Tibial artery (tissue), 4 donors: ENCODE data around the gene PTK7.
"Not testable (repeated sequence)": the region's sequence is repeated elsewhere in the genome, so short reads cannot be mapped to it uniquely, and the experiment has no call there.

Experiments
- DNase-seq, 2 donors: peaks; one replicate each; pipeline ENCODE4 v3.0.0-alpha.2; 2019
- H3K27ac ChIP-seq, 2 donors: fragments of 200-600 bp; sonication (generic) in 1 of 2; 1 replicate in 1 of 2; 2 replicates in 1 of 2; pipeline ENCODE4 v1.5.1; 2018 to 2019; ENCODE audit warnings: mild to moderate bottlenecking in 1 of 2
- H3K27me3 ChIP-seq, 2 donors: fragments of 200-600 bp; sonication (generic) in 1 of 2; one replicate each; pipeline versions ENCODE4 v1.5.1 to v1.6.0; 2016 to 2019
- H3K36me3 ChIP-seq, 3 donors: fragments of 200-600 bp; sonication (generic) in 2 of 3; one replicate each; pipeline ENCODE4 v1.5.1; 2016 to 2019; ENCODE audit warnings: mild to moderate bottlenecking in 2 of 3
- H3K4me1 ChIP-seq, 4 donors: fragments of 200-600 bp; sonication (generic) in 2 of 4; 1 replicate in 3 of 4; 2 replicates in 1 of 4; pipeline ENCODE4 v1.5.1; 2016 to 2019
- H3K4me3 ChIP-seq, 2 donors: fragments of 200-600 bp; sonication (generic) in 1 of 2; 1 replicate in 1 of 2; 2 replicates in 1 of 2; pipeline ENCODE4 v1.5.1; 2018 to 2019; ENCODE audit warnings: mild to moderate bottlenecking in 2 of 2
- H3K9me3 ChIP-seq, 3 donors: fragments of 200-600 bp; sonication (generic) in 1 of 3; one replicate each; pipeline ENCODE4 v1.5.1; 2016 to 2019
- intact Hi-C: fragments of 100-400 bp; cut with DNase I; formaldehyde crosslinking; loops from one replicate; pipeline ENCODE4 v1.15.0; 2023; ENCODE audit warnings: low total_unique reads
- TF ChIP-seq, protein P1 (sequence below), 2 experiments: fragments of 200-600 bp in 1 of 2; fragments of 450-650 bp in 1 of 2; IDR thresholded peaks; one replicate each; pipeline ENCODE4 v1.5.1; 2017 to 2019; ENCODE audit warnings: antibody characterized with exemption in 2 of 2, mild to moderate bottlenecking in 1 of 2, moderate library complexity in 1 of 2

Gene PTK7

DNA sequence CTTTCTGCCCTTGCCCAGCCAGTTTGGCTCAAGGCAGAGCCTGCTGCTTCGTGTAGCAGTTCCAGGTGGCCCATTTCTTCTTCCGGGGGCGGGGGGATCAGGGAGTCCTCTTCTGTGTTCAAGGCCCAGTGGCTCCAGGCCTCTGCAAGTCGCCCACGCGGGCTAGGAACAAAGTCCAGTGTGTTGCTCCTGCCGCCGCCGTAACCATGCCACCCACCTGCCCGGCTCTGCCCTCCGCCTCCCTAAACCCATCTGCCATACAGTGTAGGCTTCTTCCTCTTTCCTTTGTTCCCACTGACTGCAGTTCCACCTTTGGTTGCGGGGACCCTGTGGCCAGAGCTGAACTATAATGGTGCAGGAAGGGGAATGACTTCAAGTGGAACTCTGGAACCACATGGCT is 51.1 kb downstream of the PTK7 start:
- no peak overlapping the region for H3K4me3 ChIP-seq
- no peak overlapping the region for H3K27ac ChIP-seq
- TF ChIP-seq, protein P1, sequence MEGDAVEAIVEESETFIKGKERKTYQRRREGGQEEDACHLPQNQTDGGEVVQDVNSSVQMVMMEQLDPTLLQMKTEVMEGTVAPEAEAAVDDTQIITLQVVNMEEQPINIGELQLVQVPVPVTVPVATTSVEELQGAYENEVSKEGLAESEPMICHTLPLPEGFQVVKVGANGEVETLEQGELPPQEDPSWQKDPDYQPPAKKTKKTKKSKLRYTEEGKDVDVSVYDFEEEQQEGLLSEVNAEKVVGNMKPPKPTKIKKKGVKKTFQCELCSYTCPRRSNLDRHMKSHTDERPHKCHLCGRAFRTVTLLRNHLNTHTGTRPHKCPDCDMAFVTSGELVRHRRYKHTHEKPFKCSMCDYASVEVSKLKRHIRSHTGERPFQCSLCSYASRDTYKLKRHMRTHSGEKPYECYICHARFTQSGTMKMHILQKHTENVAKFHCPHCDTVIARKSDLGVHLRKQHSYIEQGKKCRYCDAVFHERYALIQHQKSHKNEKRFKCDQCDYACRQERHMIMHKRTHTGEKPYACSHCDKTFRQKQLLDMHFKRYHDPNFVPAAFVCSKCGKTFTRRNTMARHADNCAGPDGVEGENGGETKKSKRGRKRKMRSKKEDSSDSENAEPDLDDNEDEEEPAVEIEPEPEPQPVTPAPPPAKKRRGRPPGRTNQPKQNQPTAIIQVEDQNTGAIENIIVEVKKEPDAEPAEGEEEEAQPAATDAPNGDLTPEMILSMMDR (IDR thresholded peaks at IDR 0.05), result no peak
- intact Hi-C loops, result no loop called here
- peaks cover 0 to 4% of the 10 kb centered on the region in 2 donors for H3K27me3 ChIP-seq
- H3K9me3 ChIP-seq, result no peaks in the 10 kb centered on the region
- no peak for DNase-seq
- H3K36me3 ChIP-seq, result peaks cover 0 to 6% (median 0%) of the 10 kb centered on the region in 3 donors
- peaks cover 0 to 27% (median 9%) of the 10 kb centered on the region in 4 donors for H3K4me1 ChIP-seq

DNA sequence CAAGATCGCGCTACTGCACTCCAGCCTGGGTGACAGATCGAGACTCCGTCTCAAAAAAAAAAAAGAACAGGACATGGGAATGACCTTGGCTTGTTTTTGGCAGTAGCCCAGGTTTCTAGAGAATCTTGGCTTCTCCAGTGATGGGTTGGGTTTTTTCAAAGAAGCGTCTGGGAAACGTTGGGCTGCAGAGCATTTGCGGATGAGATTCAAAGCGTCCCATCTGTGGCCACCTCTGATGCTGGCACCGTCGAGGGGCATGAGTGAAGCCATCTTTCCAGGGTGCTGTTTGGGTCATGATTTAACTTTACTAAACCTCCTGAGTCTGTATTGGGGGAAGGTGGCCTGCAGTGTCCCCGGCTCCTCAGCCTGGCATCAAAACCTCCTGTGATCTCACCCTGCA is 51.8 kb downstream of the PTK7 start:
- H3K4me1 ChIP-seq, result peaks cover 0 to 27% (median 8%) of the 10 kb centered on the region in 4 donors
- no peak overlapping the region for H3K4me3 ChIP-seq
- H3K36me3 ChIP-seq, result peaks cover 0 to 6% (median 0%) of the 10 kb centered on the region in 3 donors
- no peaks in the 10 kb centered on the region for H3K9me3 ChIP-seq
- H3K27ac ChIP-seq, result no peak overlapping the region
- TF ChIP-seq, protein P1 (IDR thresholded peaks at IDR 0.05), result no peak
- H3K27me3 ChIP-seq, result peaks cover 0 to 4% of the 10 kb centered on the region in 2 donors
- DNase-seq, result no peak
- intact Hi-C loops, result no loop called here

DNA sequence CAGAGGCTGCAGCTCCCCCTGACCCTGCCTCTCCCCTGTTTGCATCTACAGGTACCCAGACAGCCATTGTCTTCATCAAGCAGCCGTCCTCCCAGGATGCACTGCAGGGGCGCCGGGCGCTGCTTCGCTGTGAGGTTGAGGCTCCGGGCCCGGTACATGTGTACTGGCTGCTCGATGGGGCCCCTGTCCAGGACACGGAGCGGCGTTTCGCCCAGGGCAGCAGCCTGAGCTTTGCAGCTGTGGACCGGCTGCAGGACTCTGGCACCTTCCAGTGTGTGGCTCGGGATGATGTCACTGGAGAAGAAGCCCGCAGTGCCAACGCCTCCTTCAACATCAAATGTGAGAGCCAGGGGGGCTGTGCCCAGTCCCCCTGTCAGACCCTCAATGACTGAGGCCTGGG is 52.8 kb downstream of the PTK7 start:
- Histone ChIP-seq H3K9me3 (no peaks in the 10 kb centered on the region), H3K27me3 (peaks cover 0 to 4% of the 10 kb centered on the region in 2 donors), H3K27ac (no peak overlapping the region), H3K4me1 (peaks cover 0 to 17% (median 5%) of the 10 kb centered on the region in 4 donors), H3K4me3 (no peak overlapping the region), H3K36me3 (peaks cover 0 to 6% (median 0%) of the 10 kb centered on the region in 3 donors)
- DNase-seq, result no peak
- intact Hi-C loops, result no loop called here
- TF ChIP-seq, protein P1 (IDR thresholded peaks at IDR 0.05), result no peak

DNA sequence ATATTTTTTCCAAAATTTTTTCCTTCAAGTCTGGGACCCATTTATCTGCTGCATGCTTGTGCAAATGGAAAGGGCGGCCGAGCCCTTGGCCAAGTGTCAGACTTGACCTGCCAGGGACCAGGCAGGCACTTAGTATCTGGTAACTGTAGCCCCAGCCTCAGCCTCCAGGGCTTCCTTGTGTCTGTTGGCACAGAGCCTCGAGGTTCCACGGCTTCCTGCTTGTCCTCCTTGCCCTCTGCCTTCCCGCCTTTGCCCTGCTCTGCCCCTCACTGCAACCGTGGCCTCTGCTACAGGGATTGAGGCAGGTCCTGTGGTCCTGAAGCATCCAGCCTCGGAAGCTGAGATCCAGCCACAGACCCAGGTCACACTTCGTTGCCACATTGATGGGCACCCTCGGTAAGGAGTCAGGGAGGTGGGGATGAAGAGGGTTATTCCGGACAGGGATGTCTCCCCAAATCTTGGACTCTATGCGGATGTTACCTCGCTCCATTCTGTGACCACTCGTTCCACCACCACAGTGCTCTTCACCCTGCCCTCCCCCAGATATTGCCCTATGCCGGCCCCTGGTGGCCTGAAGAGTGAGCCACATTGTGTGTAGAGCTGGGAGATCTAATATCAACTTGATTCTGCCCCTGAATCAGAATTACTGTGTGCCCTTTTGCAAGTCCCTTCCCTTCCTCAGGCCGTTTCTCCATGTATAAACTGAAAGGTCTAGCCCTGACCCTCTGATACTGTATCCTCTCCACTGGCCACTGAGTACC is 53.5 kb downstream of the PTK7 start:
- no peak for DNase-seq
- H3K27me3 ChIP-seq, result peaks cover 0 to 4% of the 10 kb centered on the region in 2 donors
- H3K27ac ChIP-seq, result no peak overlapping the region
- no peaks in the 10 kb centered on the region for H3K9me3 ChIP-seq
- TF ChIP-seq, protein P1 (IDR thresholded peaks at IDR 0.05), result peak; percentile 57
- intact Hi-C loops, result loop anchor here (5.0 to 10.0 kb wide), 2 partner anchors 55 to 222 kb away; partner anchors contain the start of gene PTK7
- peaks cover 0 to 6% (median 0%) of the 10 kb centered on the region in 3 donors for H3K36me3 ChIP-seq
- no peak overlapping the region for H3K4me3 ChIP-seq
- H3K4me1 ChIP-seq, result peaks cover 0 to 14% (median 5%) of the 10 kb centered on the region in 4 donors

DNA sequence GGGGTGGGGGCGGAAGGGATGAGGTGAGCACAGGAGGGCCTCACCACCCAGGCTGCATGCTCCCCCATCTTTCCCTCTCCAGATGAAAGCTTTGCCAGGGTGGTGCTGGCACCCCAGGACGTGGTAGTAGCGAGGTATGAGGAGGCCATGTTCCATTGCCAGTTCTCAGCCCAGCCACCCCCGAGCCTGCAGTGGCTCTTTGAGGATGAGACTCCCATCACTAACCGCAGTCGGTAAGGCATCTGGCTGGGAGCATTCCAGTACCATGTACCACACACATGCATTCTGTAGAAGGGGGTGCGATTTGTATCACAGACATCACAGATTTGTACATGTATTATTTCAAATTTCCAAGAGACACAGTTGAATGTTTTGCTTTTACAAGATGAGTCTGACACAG is 54.3 kb downstream of the PTK7 start:
- Histone ChIP-seq H3K36me3 (peaks cover 0 to 6% (median 0%) of the 10 kb centered on the region in 3 donors), H3K27me3 (peaks cover 0 to 4% of the 10 kb centered on the region in 2 donors), H3K4me1 (peaks cover 0 to 14% (median 5%) of the 10 kb centered on the region in 4 donors), H3K4me3 (no peak overlapping the region), H3K27ac (no peak overlapping the region), H3K9me3 (no peaks in the 10 kb centered on the region)
- no peak for DNase-seq
- intact Hi-C loops, result loop anchor here (5.0 to 10.0 kb wide), 2 partner anchors 56 to 223 kb away; partner anchors contain the start of gene PTK7
- TF ChIP-seq, protein P1 (IDR thresholded peaks at IDR 0.05), result no peak

DNA sequence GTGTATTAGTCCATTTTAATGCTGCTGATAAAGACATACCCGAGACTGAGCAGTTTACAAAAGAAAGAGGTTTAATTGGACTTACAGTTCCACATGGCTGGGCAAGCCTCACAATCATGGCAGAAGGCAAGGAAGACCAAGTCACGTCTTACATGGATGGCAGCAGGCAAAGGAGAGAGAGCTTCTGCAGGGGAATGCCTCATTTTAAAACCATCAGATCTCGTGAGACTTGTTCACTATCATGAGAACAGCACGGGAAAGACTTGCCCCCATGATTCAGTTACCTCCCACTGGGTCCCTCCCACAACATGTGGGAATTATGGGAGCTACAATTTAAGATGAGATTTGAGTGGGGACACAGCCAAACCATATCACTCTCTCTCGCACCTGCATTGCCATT is 55.3 kb downstream of the PTK7 start:
- not testable (repeated sequence) for DNase-seq, H3K27me3 ChIP-seq, H3K9me3 ChIP-seq, H3K36me3 ChIP-seq, H3K27ac ChIP-seq, H3K4me3 ChIP-seq
- H3K4me1 ChIP-seq, result peaks cover 0 to 14% (median 5%) of the 10 kb centered on the region in 4 donors
- intact Hi-C loops, result loop anchor here (5.0 to 10.0 kb wide), 2 partner anchors 57 to 224 kb away; partner anchors contain the start of gene PTK7
